Activated T-helper 1 cell treated with anti-CD3 and anti-CD28 coated beads, Interleukin-2, amount 50 U/mL, for 16 hours (primary cell): ENCODE data around the gene GLB1L2.

Experiments used
- DNase-seq, 2 donors: peaks; one replicate each; pipeline ENCODE4 v3.0.0-alpha.2; 2020; ENCODE audit warnings: low read depth in 1 of 2, low spot score in 1 of 2

The GLB1L2 gene

GRCh38 chr11:134346101-134346975 is 14.6 kb downstream of the GLB1L2 start:
- DNase-seq, result no peak

- DNase-seq, result no peak
These were observed 15.2 kb downstream of the GLB1L2 start for GRCh38 chr11:134346976-134347350.

GRCh38 chr11:134347441-134347840 is 15.7 kb downstream of the GLB1L2 start:
- DNase-seq, result no peak

- DNase-seq, result no peak
These were observed 17.5 kb downstream of the GLB1L2 start for GRCh38 chr11:134349109-134349801.

GRCh38 chr11:134349802-134350355 is 18.1 kb downstream of the GLB1L2 start:
- DNase-seq, result no peak

- no peak for DNase-seq
These were observed 18.6 kb downstream of the GLB1L2 start for GRCh38 chr11:134350381-134350780.

- DNase-seq, result no peak
These were observed 20.3 kb downstream of the GLB1L2 start for GRCh38 chr11:134352111-134352510.

- DNase-seq, result no peak
These were observed 23.3 kb downstream of the GLB1L2 start for GRCh38 chr11:134355136-134355535.

- DNase-seq, result no peak
These were observed 23.9 kb downstream of the GLB1L2 start for GRCh38 chr11:134355656-134356055.

GRCh38 chr11:134356656-134357544 is 25.1 kb downstream of the GLB1L2 start:
- DNase-seq, result no peak

- DNase-seq, result no peak
These were observed 25.7 kb downstream of the GLB1L2 start for GRCh38 chr11:134357545-134357839.

- no peak for DNase-seq
These were observed 26.5 kb downstream of the GLB1L2 start for GRCh38 chr11:134358165-134358855.

- DNase-seq, result no peak
These were observed 27.2 kb downstream of the GLB1L2 start for GRCh38 chr11:134358856-134359490.

- DNase-seq, result no peak
These were observed 27.9 kb downstream of the GLB1L2 start for GRCh38 chr11:134359646-134360045.

GRCh38 chr11:134360050-134360835 is 28.5 kb downstream of the GLB1L2 start:
- DNase-seq, result peak; percentile 33 to 53

GRCh38 chr11:134361661-134362060 is 29.9 kb downstream of the GLB1L2 start:
- no peak for DNase-seq

GRCh38 chr11:134362192-134362901 is 30.6 kb downstream of the GLB1L2 start:
- no peak for DNase-seq

- DNase-seq, result no peak
These were observed 31.4 kb downstream of the GLB1L2 start for GRCh38 chr11:134363161-134363560.

GRCh38 chr11:134363592-134363991 is 31.8 kb downstream of the GLB1L2 start:
- DNase-seq, result no peak
